Activated CD4-positive, CD25-positive, alpha-beta regulatory T cell treated with anti-CD3 and anti-CD28 coated beads, Interleukin-2, amount 50 U/mL, for 16 hours (primary cell): ENCODE measurements around the gene ZNF30.
"Not testable (repeated sequence)": the region's sequence is repeated elsewhere in the genome, so short reads cannot be mapped to it uniquely, and the experiment has no call there.

Experiments
- DNase-seq: peaks from one replicate; pipeline ENCODE4 v3.0.0-alpha.2; 2020; ENCODE audit warnings: low read depth, low spot score

The ZNF30 gene

GRCh38 chr19:34985249-34986022 lies 58.7 kb downstream of the ZNF30 start:
- DNase-seq = no peak

GRCh38 chr19:34988119-34988518 lies 61.4 kb downstream of the ZNF30 start:
- no peak for DNase-seq

GRCh38 chr19:34989298-34989697 lies 62.6 kb downstream of the ZNF30 start:
- no peak for DNase-seq

- no peak for DNase-seq
These were observed 64.0 kb downstream of the ZNF30 start for GRCh38 chr19:34990578-34991192.

GRCh38 chr19:34991542-34992333 lies 65.0 kb downstream of the ZNF30 start:
- no peak for DNase-seq

GRCh38 chr19:34992582-34992981 lies 65.9 kb downstream of the ZNF30 start:
- not testable (repeated sequence) for DNase-seq

- no peak for DNase-seq
These were observed 67.6 kb downstream of the ZNF30 start for GRCh38 chr19:34994286-34994642.
